GM18951 (cell line): ENCODE data around the gene GRIA2.
"Not testable (repeated sequence)": the region's sequence is repeated elsewhere in the genome, so short reads cannot be mapped to it uniquely, and the experiment has no call there.

Experiments used
- POLR2A ChIP-seq: IDR thresholded peaks from 4 replicates; pipeline ENCODE4 v1.6.1; 2011; ENCODE audit warnings: mild to moderate bottlenecking; ENCODE audit not compliant: insufficient read length, insufficient read depth; ENCODE audit errors: extremely low read depth
- in situ Hi-C: fragments of 300-500 bp; cut with MboI; formaldehyde crosslinking; loops from one replicate; pipeline ENCODE4 v1.12.0; 2022; ENCODE audit warnings: low sequenced_read_pairs, mixed read lengths, inconsistent platforms; ENCODE audit not compliant: unreplicated experiment

GRIA2 gene

DNA sequence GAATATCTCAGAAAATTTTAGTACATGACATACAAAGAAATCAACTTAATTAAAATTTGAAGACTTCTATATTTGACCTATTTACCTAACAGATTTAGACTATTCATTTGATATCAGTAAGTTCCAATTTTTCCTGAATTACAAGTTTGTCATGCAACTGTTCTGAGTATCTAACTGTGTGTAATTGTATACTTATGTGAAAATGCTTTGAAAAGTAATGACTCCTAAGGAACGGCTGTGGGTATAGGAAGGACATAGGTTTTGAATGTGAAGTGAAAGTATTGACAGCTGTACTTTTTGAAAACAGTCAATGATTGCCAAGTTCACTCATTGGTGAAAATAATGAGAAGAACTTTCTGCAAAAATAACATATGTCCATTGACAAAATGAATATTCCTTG is 2.9 kb downstream of the GRIA2 start:
- no peak for TF ChIP-seq POLR2A
- in situ Hi-C loops = no loop called here

DNA sequence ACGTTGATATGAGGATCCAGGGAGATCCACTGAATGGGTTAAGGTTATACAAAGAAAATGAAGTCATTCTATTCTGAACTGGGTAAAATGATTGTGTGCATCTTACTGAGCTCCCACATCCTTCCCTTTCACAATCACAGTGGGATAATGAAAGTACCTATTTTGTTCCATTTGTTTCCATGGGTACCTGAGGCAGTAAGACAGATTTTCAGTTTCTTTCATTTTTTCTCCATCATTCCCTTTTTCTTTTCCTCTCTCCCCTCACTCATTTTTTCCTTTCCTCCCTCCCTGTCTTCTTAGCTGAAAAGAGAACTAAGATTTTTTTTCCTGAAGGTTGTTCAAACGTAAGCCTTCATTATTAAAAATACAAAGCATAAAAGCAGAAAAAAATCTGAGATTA is 4.6 kb downstream of the GRIA2 start:
- TF ChIP-seq POLR2A = no peak
- in situ Hi-C loops = no loop called here

DNA sequence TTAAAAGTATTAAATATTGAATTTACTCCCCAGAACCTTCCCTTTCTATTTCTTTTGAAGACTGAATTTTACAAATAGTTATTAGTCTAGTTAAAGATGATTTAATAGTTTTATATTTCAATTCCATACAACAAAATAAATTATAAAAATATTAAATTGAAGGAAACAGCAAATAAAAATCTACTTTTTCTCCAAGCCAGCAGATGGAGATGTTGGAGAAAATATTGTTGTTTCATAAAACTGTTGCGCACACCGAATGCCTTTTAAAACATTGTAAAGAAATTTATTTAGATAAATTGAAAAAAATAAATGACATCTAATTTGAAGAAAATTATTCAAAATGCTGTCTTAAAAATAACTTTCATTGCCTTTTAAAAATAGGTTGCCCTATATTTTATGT is 5.5 kb downstream of the GRIA2 start:
- no peak for TF ChIP-seq POLR2A
- in situ Hi-C loops = no loop called here

DNA sequence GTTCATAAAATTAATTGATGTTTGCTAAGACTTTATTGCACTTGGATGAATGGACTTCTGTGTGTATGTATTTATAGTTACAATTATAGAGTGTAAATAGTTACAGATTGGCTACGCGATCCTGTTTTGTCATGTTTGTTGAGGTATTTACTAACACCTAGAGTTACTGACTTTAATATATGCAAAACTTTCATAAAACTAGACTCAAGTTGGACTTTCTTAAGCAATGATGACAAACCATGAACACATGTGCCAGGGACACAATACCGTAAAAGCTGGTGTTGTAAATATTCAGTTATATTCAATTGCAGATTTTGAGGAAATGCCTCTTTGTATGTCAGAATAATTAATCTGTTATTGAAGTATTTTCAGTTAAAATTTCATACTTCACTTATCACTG is 6.1 kb downstream of the GRIA2 start:
- no peak for TF ChIP-seq POLR2A
- in situ Hi-C loops = no loop called here

DNA sequence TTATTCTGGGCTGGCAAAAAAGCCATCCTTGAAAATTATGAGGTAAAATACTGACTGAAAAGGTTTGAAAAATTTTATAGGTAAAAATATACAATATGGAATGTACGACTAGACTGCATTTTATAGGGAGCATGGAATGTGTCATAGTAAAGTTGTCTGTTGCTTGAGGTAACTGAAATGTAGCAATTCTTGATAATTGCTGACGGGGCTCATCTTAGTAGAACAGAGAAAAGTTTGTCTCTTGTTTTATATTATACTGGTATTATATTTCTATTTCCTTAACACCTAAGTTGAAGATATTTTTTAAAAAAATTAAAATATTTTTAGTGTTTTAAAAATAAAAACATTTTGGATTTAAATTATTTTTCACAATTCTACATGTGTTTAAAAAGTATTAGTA is 11.0 kb downstream of the GRIA2 start:
- in situ Hi-C loops = no loop called here
- TF ChIP-seq POLR2A = no peak

DNA sequence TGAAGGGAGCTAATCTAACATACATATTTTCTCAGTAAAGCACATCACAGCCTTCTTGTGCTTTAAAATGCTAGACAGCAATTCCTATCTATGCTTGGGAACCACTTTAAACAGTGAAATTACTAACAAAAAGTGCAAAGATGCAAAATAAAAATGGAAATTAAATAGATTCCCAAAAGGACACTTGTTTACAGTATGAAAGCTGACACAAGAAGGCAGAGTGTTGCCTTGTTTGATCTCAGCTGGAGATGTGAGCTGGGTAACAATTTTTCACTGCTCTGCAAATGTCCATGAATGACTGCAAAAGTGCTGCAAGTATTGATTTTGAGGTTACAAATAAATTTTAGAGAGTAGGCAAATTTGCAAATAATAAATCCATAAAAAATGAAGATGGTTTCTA is 22.3 kb downstream of the GRIA2 start:
- TF ChIP-seq POLR2A = no peak

DNA sequence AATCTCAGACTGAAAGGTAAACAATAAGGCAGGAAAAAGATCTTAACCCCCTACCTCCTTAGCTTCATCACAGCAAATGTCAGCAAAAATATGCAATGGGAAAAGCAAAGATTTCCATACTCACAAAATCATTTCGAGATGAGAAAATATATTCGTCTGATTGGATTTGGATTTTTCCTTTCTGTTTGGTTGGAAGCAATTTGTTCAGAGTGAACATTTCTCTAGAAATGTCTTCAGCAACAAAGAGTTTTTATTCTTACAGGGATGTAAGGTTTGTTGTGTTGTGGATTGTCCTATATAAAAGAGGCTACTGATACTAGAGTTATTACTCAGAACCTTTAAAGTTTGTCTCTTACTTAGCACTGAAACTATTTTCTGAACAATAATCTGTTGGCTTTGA is 23.8 kb downstream of the GRIA2 start:
- in situ Hi-C loops = no loop called here
- TF ChIP-seq POLR2A = no peak

More for the DNA sequence above, 22.3 kb downstream of the GRIA2 start:
- in situ Hi-C loops = no loop called here

DNA sequence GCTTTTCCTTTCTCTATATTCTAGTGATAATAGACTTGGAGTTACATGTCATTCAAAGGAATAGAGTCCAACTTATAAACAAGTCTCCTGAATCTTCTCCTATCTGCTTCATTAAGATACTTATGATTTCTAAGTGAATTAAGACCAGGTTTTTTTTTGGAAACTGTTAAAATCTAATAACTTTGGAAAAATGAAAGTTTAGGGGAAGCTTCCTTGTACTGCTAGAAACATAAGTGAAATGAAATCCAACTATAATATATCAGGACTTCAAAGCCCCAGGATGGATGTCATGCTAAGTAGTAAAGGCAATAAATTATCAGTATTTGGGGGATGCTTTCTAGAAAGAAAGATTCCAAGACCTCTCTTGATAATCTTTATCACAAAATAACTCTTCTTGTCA is 24.8 kb downstream of the GRIA2 start:
- TF ChIP-seq POLR2A = no peak
- in situ Hi-C loops = no loop called here

DNA sequence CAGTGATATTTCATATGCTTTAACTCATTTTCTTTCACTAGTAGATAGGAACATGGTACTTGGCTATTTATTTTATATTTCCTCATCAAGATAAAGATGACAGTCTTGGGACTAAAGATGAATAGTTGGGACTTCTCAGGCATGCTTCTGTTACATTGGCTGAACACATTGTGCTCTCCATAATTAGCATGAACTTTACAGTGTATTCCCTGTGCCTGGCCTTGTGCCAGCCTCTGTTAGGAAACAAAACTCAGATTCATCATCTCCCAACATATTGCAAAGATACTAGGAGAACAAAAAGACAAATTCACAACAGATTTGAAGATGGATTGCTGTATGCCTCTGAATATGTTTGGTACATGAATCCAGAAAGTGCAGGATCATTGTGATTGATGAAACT is 26.4 kb downstream of the GRIA2 start:
- in situ Hi-C loops = no loop called here
- no peak for TF ChIP-seq POLR2A

DNA sequence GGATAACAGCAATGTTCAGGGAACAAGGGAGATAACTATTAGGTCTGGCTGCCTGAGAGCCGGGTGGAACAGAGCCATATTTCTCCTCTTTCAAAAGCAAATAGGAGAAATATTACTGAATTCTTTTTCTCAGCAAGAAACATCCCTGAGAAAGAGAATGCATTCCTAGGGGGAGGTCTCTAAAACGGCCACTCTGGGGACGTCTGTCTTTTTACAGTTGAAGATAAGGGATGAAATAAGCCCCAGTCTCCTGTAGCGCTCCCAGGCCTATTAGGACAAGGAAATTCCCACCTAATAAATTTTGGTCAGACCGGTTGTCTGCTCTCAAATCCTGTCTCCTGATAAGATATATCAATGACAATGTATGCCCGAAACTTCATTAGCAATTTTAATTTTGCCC is 37.6 kb downstream of the GRIA2 start:
- in situ Hi-C loops = not testable (repeated sequence)

DNA sequence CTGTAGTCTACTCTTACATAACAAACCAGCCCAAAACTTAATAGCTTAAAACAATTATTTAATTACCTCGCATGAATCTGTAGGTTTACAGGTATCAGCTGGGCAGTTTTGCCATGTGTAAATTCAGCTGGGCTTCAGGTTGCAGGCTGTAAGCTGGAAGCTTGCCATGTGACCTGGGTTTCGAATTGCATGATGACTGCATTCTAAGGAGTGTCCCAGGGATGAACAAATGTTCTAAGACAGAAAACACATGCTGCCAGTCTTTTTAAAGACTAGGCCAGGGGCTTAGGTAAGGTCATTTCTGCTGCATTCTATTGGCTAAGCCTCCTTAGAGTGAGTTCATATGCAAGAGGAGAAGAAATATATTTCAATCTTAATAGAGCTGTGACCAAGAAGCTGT is 44.8 kb downstream of the GRIA2 start:
- TF ChIP-seq POLR2A = no peak
- in situ Hi-C loops = no loop called here

DNA sequence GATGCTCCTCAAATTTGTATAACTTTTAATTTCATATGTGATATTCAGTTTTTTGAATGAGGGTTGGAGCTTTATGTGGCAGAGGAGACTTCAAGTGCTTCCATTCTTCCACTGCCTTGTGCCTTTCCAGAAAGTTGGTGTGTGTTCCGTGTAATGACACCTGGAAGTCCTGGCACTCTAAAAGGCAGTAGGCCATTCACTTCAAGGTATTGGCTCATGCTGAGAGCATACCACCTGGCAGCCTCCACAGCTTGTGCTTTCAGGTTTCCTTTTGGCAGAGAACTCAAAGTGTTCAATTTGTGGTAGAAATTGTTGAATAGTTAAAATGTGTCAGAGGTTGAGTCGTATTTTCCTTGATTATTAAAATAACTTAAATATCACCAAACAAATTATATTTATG is 49.6 kb downstream of the GRIA2 start:
- in situ Hi-C loops = no loop called here
- no peak for TF ChIP-seq POLR2A

DNA sequence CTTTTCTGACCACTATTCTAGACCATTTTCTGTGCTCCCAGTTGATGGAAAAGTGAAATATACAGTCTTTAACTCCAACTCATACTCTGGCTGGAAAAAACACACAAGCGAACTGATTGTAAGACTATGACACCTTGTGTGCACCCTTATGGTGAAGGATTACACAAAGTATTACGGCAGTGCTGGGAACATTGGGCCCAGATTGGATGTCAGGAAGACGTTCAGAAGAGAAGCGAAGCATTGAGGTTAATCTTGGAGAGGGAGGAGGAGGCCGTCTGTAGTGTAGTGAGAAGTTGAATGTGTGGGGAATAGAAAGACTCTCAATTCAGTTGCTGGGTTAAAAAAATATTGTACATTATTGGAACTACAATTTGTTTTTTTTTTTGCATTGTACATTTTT is 50.0 kb downstream of the GRIA2 start:
- in situ Hi-C loops = no loop called here
- TF ChIP-seq POLR2A = no peak

DNA sequence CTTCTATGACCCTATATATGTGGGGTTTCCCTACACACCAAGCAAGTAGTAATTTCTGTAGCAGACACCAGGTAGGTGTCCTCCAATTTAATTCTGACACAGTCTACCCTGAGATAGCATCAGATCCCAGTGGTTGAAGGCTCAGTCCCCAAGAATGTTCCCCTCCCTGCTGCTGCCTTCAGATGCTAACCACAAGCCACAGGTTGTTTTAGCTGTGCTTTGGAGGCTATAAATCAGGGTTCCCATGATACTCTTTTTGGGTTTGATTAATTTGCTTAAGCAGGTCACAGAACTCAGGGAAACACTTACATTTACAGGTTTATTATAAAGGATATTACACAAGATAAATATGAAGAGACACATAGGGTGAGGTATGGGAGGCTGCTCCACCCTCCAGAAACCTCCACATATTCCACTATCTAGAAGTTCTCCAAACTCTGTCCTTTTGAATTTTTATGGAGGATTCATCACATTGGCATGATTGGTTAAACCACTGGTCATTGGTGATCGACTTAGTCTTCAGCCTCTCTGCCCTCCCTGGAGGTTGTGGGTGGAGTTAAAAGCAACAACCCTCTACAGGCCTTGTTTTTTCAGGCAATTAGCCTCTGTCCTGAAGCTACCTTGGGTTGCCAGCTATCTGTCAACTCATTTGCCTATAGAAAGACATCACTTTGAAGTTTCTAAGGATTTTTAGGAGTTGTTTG is 50.8 kb downstream of the GRIA2 start:
- in situ Hi-C loops = no loop called here
- TF ChIP-seq POLR2A = no peak

DNA sequence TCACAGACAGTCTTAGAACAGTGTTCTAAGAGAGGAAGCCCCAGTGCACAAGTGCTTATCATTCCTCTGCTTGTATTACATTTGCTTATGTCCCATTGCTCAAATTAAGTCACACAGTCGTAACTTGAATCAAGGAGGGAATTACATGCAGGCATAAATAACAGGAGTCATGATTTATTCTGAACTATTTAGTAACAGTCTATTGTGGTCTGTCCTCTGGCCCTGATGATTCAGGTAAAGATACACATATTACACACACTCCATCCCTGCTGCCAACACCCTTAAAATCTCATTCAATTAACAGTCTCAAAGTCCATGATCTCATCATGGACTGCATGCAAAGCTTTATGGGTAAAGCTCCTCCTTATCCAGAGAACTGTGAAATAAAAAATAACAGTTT is 60.1 kb downstream of the GRIA2 start:
- in situ Hi-C loops = no loop called here
- no peak for TF ChIP-seq POLR2A
